Measurements from ENCODE around the gene TDRD10. TPM values are rescaled to one million over a fixed set of nuclear protein-coding genes. Genes with fewer than 3 reads are reported as not detected.
A peak's percentile ranks its signal among the peaks of the same experiment; 100 is the strongest.

TDRD10 gene
- total RNA-seq, 3 donors from 2014 or later, result not detected

DNA sequence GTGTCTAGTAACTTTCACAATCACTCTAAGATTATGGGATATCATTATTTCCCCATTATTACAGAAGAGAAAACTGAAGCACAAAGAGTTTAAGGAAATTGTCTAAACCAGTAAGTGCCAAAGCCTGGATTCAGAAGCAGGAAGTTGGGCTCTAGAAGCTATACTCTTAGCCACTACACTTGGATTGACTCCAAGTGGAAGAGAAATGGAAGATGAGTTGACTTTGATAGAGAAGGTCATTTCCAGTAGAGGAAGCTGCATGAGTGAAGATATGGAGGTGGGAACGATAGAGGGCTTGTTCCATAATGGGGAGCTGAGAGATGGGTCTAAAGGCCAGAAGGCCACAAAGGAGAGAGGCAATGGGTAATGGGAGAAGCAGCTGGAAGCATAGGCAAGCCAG lies 11.7 kb upstream of the TDRD10 start:
- H3K4me1 Mint-ChIP-seq (ENCODE audit: low read depth), result peaks cover 26% of the 10 kb centered on the region
- ATAC-seq (no peak), DNase-seq (no peak)
- no peaks in the 10 kb centered on the region for H3K27me3 Mint-ChIP-seq (ENCODE audit: low read depth)
- no peaks in the 10 kb centered on the region for H3K36me3 Mint-ChIP-seq (ENCODE audit: insufficient read depth)
- H3K4me3 Mint-ChIP-seq, result no peak overlapping the region
- no peaks in the 10 kb centered on the region for H3K9me3 Mint-ChIP-seq

DNA sequence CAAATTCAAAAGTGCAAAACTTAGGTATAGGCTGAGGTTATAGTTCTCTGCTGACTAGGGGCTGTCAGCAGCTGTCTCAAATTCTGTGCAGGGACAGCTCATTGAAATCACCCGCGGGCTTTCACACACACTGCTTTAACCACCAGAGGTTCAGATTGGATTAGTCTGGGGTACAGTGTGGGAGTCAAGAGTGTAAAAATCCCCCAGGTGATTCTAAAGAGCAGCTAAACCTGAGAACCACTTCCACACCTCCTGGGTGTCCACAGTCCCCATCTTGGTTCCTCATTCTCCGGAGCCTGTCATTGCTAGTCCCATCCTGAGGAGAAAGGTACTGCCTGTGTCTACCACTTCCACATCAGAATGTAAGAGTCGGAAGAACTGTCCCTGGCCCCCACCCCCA lies 9.9 kb upstream of the TDRD10 start:
- Mint-ChIP-seq H3K36me3 (ENCODE audit: insufficient read depth) (no peaks in the 10 kb centered on the region), H3K4me3 (no peak overlapping the region), H3K4me1 (ENCODE audit: low read depth) (peaks cover 41% of the 10 kb centered on the region), H3K27me3 (ENCODE audit: low read depth) (no peaks in the 10 kb centered on the region), H3K9me3 (no peaks in the 10 kb centered on the region)
- ATAC-seq, result peak in 1 of 2 donors; percentile 28
- DNase-seq, result no peak

DNA sequence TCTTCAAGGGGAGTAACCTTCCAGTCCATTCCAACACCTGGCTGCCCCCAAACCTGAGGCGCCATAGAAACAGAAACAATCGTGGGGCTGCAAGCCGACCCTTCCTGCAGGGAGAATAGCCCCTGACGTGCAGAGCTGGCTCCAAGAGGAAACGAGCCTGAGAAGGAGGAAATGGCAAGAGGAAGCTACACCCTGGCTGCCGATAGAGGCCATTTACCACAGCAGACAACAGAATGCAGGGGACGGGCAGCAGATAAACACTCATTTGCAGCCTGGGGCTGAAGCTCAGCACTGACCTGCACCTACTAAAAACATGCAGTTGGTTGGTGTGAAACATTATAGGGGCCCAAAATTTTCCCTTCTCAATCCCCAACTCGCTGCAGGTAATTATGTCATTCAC lies 8.7 kb upstream of the TDRD10 start:
- Mint-ChIP-seq H3K9me3 (no peaks in the 10 kb centered on the region), H3K4me3 (no peak overlapping the region), H3K27me3 (ENCODE audit: low read depth) (no peaks in the 10 kb centered on the region), H3K4me1 (ENCODE audit: low read depth) (peaks cover 42% of the 10 kb centered on the region), H3K36me3 (ENCODE audit: insufficient read depth) (no peaks in the 10 kb centered on the region)
- ATAC-seq, result no peak
- DNase-seq, result no peak

DNA sequence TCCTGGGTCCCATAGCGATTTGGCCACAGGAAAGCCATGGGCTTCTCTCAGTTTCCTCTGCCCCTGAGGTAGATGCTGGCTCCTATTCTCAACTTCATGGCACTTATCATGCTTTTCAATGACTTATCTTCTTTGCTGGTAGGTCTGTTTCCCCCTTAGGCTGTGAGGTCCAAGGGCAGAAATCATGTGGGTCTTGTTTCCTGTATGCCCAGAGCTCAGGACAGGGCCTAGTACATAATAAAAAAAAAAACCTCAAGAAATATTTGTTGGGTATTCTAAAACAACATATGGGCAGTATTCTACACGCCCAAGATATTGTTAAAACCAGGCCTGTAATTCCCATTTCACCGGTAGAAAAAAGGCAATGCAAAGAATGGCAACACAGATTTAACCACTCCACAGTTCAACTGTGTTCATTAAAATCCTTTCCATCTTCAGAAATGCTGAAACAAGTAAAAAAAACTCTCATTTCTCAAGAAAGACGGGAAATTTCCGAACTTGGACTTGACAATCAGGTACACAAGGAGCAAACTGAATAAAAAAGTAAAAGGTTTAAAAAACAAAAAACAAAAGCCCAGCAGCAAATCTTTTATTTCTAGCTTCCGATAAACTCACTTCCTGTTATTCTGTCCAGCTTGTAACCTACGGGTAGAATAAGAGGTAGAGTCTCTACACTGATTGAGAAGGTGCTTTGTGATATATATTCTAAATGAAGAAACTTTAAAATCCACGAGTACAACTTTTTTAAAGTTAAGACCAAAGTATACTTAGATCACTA lies 6.3 kb upstream of the TDRD10 start:
- no peak for ATAC-seq
- Mint-ChIP-seq H3K27me3 (ENCODE audit: low read depth) (peaks cover 7% of the 10 kb centered on the region), H3K36me3 (ENCODE audit: insufficient read depth) (no peaks in the 10 kb centered on the region), H3K9me3 (no peaks in the 10 kb centered on the region), H3K4me3 (no peak overlapping the region), H3K4me1 (ENCODE audit: low read depth) (peaks cover 40% of the 10 kb centered on the region)
- DNase-seq, result no peak

DNA sequence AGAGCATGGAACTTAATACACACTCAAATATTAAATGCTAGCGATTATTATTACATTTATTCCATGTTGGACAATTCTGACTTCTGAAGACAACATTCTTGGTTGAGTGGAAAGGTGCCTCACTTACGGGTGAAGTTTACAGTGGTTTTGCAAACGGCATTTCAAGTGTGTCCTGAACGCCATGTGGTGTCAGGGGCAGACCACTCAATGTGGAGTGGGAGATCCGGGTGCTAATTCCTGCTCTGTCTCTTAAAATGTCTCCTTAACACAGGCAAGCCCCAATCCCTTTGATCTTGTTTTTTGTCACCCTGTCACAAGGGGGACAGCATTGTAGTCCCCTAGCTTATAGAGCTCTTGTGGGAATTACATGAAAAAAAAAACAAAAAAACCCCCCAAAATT lies 5.6 kb upstream of the TDRD10 start:
- Mint-ChIP-seq H3K9me3 (no peaks in the 10 kb centered on the region), H3K36me3 (ENCODE audit: insufficient read depth) (no peaks in the 10 kb centered on the region), H3K4me1 (ENCODE audit: low read depth) (peaks cover 42% of the 10 kb centered on the region), H3K27me3 (ENCODE audit: low read depth) (peaks cover 14% of the 10 kb centered on the region), H3K4me3 (no peak overlapping the region)
- ATAC-seq, result no peak
- no peak for DNase-seq

DNA sequence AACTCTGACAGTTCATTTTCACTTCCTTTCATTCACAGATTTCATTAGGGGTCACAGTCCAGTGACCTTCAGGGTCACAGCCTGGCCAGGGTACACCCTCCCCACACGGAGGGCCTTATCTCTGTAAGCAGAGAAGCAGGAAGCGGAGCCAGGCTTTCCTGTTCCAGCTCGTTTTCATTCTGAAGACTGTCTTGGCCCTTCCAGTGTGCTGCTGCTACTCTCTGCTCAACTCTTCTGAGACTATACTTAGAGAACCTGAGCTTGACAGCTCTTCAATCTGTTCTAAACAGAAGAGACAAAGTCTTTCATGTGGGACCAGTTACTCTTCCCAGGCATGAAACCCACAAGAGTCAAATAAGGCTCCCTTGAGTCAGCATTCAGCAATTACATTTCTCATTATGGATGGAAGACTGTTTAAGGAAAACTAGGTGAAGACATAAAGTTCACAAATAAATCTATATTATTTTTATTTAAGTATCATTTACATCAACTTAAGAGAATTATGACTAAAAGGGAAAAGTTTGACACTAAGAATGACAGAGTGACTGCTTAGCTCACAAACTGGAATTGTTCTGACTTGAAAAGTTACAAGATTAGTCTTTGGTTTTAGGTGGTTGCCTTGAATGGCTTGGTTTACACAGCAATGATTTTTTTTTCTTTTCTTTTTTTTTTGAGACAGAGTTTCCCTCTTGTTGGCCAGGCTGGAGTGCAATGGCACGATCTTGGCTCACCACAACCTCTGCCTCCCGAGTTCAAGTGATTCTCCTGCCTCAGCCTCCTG lies 4.8 kb upstream of the TDRD10 start:
- DNase-seq, result no peak
- peak; percentile 59 to 62 for ATAC-seq
- Mint-ChIP-seq H3K4me3 (no peak overlapping the region), H3K36me3 (ENCODE audit: insufficient read depth) (no peaks in the 10 kb centered on the region), H3K4me1 (ENCODE audit: low read depth) (peaks cover 37% of the 10 kb centered on the region), H3K27me3 (ENCODE audit: low read depth) (peaks cover 15% of the 10 kb centered on the region), H3K9me3 (no peaks in the 10 kb centered on the region)

DNA sequence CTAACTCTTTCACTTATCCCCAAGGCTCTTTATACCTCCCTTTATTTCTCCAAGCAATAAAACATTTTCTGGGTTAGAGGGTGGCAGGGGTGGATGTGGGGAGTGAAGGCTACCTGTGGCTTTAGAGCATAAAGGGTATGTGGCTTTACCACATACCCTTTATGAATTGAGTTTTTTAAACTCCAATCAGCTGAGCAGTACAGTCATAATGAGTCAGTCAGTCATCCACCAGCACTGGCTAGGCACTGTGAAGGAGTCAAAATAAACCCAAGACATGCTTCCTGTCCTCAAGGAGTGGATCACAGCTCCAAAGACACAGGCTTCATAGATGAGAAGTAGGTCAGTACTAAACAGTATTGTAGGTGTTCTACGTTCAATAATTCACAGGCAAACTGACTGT lies 2.6 kb upstream of the TDRD10 start:
- Mint-ChIP-seq H3K27me3 (ENCODE audit: low read depth) (peaks cover 33% of the 10 kb centered on the region), H3K36me3 (ENCODE audit: insufficient read depth) (no peaks in the 10 kb centered on the region), H3K9me3 (no peaks in the 10 kb centered on the region), H3K4me1 (ENCODE audit: low read depth) (peaks cover 22% of the 10 kb centered on the region), H3K4me3 (no peak overlapping the region)
- ATAC-seq (peak; percentile 27 to 46), DNase-seq (no peak)

DNA sequence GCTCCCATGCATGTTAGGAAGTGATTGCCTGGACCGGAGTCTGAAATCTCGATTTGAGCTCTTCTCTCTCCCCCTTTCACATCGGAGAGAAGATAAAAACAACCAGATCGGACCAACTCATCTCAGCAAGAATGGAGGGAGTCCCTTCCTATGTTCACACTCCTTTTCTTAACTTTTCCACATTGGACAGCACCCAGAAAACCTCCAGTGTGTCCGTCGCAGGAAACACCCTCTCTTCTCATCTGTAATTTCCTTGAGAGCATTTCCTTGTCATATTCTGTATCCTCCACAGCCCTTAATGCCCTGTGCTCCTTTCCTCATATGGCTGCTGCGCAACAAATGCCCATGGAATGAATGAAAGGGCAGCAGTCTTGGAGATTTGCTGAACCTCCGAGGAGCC lies 1.5 kb upstream of the TDRD10 start:
- Mint-ChIP-seq H3K4me1 (ENCODE audit: low read depth) (peaks cover 20% of the 10 kb centered on the region), H3K4me3 (no peak overlapping the region), H3K9me3 (no peaks in the 10 kb centered on the region), H3K36me3 (ENCODE audit: insufficient read depth) (no peaks in the 10 kb centered on the region), H3K27me3 (ENCODE audit: low read depth) (peaks cover 40% of the 10 kb centered on the region)
- ATAC-seq (no peak), DNase-seq (no peak)

DNA sequence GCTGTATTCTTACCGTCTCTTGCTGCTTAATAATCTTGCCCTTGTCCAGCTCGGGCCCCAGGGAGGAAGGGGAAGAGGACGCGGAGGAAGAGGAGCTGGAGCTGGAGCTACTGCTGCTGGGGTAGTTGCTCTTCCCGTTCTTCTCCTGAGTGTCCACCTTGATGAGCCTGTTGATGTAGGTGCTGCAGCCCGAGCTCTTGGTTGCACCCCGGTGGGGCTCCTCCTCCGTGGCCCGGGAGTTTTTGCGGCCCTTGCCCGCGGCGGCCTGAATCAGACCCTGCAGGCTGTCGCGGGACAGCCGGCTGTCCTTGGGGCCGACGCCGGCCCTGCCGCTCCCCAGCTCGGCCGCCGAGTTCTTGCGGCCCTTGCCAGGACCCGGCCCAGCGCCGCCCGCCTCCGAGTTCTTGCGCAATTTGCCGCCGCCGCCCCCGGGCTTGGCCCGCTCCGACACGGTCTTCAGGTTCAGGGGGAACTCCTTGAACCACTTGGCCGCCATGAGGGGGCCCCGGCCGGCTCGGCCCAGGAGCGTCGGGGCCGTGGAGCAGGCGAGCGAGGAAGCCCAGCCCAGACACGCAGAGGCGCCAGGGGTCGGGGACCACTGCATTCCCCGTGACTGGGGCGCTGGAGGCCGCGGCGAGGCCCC lies 475 bp upstream of the TDRD10 start:
- Mint-ChIP-seq H3K4me3 (peak overlapping the region; percentile 37), H3K36me3 (ENCODE audit: insufficient read depth) (no peaks in the 10 kb centered on the region), H3K4me1 (ENCODE audit: low read depth) (peaks cover 12% of the 10 kb centered on the region), H3K9me3 (no peaks in the 10 kb centered on the region), H3K27me3 (ENCODE audit: low read depth) (peaks cover 48% of the 10 kb centered on the region)
- ATAC-seq (peak; percentile 14 to 16), DNase-seq (no peak)

DNA sequence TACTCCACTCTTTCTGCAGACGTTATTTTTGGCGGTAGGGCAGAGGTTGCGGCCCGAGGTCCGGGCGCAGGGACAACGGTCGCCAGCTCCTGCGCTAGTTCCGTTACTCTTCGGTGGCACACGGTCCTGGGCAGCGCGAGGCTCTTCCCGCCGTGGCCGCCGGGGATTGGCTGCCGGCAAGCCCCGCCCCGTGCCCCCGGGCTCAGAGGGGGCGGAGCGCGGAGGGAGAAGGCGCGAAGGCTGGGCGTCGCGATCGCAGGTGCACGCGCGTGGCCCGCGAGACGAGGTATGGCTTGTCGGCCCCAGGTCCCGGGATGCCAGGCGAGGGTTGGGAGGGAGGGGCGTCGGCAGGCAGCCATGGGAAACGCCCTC lies 711 bp downstream of the TDRD10 start:
- peak in 1 of 2 donors; percentile 16 for ATAC-seq
- Mint-ChIP-seq H3K36me3 (ENCODE audit: insufficient read depth) (no peaks in the 10 kb centered on the region), H3K4me1 (ENCODE audit: low read depth) (peaks cover 5% of the 10 kb centered on the region), H3K9me3 (no peaks in the 10 kb centered on the region), H3K4me3 (no peak overlapping the region), H3K27me3 (ENCODE audit: low read depth) (peaks cover 57% of the 10 kb centered on the region)
- no peak for DNase-seq

DNA sequence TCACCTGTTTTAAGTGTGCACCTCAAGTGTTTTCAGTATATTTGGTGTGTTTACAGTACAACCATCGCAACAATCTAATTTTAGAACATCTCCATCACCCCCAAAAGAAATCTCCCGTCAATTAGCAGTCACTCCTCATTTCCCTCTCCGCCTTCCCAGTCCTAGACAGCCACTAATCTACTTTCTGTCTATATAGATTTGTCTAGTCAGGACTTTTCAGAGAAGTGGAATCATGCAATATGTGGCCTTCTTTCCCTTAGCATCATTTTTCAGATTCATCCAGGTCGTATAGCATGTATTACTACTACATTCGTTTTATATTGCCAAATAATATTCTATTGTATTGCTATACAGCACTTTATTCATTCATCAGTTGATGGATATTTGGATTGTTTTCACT lies 1.9 kb downstream of the TDRD10 start:
- Mint-ChIP-seq H3K36me3 (ENCODE audit: insufficient read depth) (no peaks in the 10 kb centered on the region), H3K27me3 (ENCODE audit: low read depth) (peaks cover 63% of the 10 kb centered on the region), H3K9me3 (no peaks in the 10 kb centered on the region), H3K4me3 (no peak overlapping the region), H3K4me1 (ENCODE audit: low read depth) (peaks cover 4% of the 10 kb centered on the region)
- no peak for ATAC-seq
- DNase-seq, result no peak

DNA sequence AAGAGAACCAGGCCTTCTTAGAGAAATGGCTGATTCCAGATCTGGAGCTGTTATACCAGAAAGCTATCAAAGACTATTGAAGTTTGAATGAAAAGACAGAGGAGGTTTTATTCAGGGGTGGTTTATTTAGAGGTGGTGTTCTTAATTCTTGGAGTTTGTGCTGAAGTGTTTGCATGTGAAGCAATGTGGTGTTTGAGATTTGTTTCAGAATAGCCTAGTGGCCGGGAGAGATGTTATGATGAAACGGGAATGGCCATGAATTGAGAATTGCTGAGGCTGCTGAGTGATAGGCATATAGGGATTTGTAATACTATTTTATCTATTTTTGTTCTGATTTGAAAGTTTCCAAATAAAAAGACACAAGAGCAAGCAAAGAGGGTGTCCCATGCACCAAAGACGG lies 10.7 kb downstream of the TDRD10 start:
- ATAC-seq (no peak), DNase-seq (no peak)
- Mint-ChIP-seq H3K9me3 (no peaks in the 10 kb centered on the region), H3K4me1 (ENCODE audit: low read depth) (no peaks in the 10 kb centered on the region), H3K27me3 (ENCODE audit: low read depth) (peaks cover 25% of the 10 kb centered on the region), H3K36me3 (ENCODE audit: insufficient read depth) (no peaks in the 10 kb centered on the region), H3K4me3 (no peak overlapping the region)

DNA sequence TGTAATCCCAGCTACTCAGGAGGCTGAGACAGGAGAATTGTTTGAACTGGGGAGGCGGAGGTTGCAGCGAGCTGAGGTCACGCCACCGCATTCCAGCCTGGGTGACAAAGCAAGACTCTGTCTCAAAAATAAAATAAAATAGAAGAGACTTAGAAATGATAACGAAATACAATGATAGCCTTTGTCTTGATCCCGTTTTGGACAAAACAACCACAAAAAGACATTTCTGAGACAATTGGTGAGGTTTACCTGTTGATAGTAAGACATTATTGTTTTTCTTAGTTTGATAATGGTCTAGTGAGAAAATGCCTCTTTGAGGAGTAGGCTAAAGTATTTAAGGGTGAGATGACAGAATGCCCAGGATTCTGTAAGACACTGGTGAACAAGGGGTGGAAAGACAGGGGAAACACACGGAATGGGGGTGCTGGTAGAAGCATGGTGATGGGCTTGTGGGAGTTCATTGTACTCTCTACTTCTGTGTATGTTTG lies 12.1 kb downstream of the TDRD10 start:
- no peaks in the 10 kb centered on the region for H3K36me3 Mint-ChIP-seq (ENCODE audit: insufficient read depth)
- no peaks in the 10 kb centered on the region for H3K9me3 Mint-ChIP-seq
- no peak for DNase-seq
- H3K4me3 Mint-ChIP-seq, result no peak overlapping the region
- peaks cover 17% of the 10 kb centered on the region for H3K27me3 Mint-ChIP-seq (ENCODE audit: low read depth)
- no peak for ATAC-seq
- no peaks in the 10 kb centered on the region for H3K4me1 Mint-ChIP-seq (ENCODE audit: low read depth)

DNA sequence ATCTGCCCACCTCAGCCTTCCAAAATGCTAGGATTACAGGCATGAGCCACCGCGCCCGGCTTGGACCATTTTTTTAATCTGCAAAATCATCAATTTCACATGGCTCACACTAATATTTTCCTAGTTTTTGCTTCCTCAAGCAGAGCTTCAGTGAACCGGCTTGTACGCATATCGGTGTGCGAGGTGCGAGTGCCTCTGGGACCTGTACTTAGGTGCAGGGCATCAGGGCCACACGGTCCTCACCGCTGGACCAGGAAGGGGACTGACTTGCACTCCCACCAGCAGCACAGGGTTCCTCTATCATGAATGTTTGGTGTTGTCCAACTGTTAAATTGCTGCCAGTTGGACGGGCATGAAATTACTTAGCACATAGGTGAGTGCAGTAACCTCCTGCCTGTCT lies 15.6 kb downstream of the TDRD10 start:
- no peak for ATAC-seq
- Mint-ChIP-seq H3K4me3 (no peak overlapping the region), H3K9me3 (no peaks in the 10 kb centered on the region), H3K27me3 (ENCODE audit: low read depth) (peaks cover 13% of the 10 kb centered on the region), H3K4me1 (ENCODE audit: low read depth) (no peaks in the 10 kb centered on the region), H3K36me3 (ENCODE audit: insufficient read depth) (no peaks in the 10 kb centered on the region)
- no peak for DNase-seq

Measured in activated T-cell treated with anti-CD3 and anti-CD28 coated beads, Interleukin-2, amount 50 U/mL, for 4 hours (primary cell).